Measurements from ENCODE around the gene IGFLR1.

DNA sequence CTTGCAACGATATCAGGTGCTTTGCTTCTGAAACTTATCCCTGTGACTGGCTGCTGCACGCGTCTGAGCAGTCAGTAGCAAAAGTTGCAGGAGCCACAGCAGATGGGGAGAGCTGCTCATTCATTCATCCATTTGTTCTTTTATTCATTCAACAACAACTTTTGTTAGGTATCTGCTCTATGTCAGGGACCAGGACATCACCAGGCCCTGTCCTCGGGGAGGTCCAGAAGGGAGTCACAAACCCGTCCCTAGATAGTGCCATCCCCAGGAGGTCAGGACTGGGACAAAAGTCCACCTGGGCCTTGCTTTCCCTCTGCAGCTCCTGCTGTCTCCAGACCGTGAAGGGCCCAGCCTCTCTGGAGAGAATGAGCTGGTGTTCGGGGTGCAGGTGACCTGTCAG lies 35.7 kb upstream of the IGFLR1 start:
- TF ChIP-seq ELF1 (IDR thresholded peaks at IDR 0.05) = no peak
- TF ChIP-seq, protein P1, sequence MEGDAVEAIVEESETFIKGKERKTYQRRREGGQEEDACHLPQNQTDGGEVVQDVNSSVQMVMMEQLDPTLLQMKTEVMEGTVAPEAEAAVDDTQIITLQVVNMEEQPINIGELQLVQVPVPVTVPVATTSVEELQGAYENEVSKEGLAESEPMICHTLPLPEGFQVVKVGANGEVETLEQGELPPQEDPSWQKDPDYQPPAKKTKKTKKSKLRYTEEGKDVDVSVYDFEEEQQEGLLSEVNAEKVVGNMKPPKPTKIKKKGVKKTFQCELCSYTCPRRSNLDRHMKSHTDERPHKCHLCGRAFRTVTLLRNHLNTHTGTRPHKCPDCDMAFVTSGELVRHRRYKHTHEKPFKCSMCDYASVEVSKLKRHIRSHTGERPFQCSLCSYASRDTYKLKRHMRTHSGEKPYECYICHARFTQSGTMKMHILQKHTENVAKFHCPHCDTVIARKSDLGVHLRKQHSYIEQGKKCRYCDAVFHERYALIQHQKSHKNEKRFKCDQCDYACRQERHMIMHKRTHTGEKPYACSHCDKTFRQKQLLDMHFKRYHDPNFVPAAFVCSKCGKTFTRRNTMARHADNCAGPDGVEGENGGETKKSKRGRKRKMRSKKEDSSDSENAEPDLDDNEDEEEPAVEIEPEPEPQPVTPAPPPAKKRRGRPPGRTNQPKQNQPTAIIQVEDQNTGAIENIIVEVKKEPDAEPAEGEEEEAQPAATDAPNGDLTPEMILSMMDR (IDR thresholded peaks at IDR 0.05) = no peak
- no peak for TF ChIP-seq EZH2phosphoT487 (IDR thresholded peaks at IDR 0.05; ENCODE audit: borderline replicate concordance, low read depth)
- TF ChIP-seq NRF1 (IDR thresholded peaks at IDR 0.05; ENCODE audit: low read depth, low read length) = no peak
